ENCODE measurements around the gene UBTD2.
A peak's percentile ranks its signal among the peaks of the same experiment; 100 is the strongest.

The UBTD2 gene, protein sequence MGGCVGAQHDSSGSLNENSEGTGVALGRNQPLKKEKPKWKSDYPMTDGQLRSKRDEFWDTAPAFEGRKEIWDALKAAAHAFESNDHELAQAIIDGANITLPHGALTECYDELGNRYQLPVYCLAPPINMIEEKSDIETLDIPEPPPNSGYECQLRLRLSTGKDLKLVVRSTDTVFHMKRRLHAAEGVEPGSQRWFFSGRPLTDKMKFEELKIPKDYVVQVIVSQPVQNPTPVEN

DNA sequence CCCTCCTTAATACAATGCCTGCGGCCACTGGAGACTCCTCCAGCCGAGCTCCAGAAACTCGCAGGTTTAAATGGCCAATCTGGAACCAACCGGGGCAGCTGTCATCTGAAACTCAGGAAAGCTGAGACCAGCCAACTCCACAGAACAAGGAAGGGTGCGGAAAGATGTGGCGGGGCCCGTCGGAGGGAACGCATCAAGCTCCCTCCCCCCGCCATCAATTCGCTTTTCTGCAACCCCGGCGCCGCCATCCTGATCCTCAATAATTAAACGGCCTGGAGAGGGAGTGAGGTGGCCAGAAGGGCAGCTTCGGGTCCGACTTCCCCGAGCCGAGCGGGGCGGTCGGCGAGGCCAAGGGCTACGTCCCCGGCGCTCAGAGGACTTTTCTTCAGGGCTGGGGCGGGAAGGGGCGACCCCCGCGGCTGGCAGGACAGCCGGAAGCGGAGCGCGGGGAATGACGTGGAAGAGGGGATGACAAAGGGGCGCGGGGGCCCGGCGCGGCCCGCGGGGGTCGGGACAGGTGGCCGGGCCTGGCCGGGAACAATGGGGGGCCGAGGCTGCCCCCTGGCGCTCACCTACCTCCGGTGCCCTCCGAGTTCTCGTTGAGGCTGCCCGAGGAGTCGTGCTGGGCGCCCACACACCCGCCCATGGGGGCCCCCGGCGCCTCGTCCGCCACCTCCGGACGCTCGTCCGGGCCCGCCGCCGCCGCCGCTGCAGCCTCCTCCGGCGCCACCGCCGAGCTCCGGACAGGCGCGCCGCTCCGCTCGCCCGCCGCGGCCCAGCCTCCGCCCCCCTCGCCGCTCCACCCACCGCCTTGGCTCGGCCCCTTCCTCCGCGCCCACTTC, at the start of gene UBTD2:
Gene UBTD2, minus strand, starts transcription at position 745 of the 842 bp plus-strand sequence. Its CDS starts 99 bp downstream, at position 646.
- H3K27ac ChIP-seq (ENCODE audit: extremely low read depth, low read depth, low read length) = peak within 1 kb of the TSS; percentile 94
- H3K4me3 ChIP-seq (ENCODE audit: low read depth, low read length) = peak within 1 kb of the TSS; percentile 93
- ChIA-PET CTCF (interaction anchor here (0.6 to 2.1 kb wide), 14 partner anchors 8 to 1752 kb away, joined by 3 to 7 read pairs (median 3); no protein-coding TSS in a partner anchor), POLR2A (interaction anchor here (0.6 to 2.2 kb wide), 8 partner anchors 10 to 276 kb away, joined by 3 to 18 read pairs (median 3); partner anchors contain the start of genes FBXW11 and STK10)
- peaks cover 18% of the 10 kb centered on the region for H3K4me1 ChIP-seq (ENCODE audit: control insufficient read depth, insufficient read depth, low read length)
- peaks cover 0 to 4% of the 10 kb centered on the region in 2 experiments; a peak in 2 of 3 replicates for H3K36me3 ChIP-seq (ENCODE audit: control insufficient read depth in 2 of 2, insufficient read depth in 1 of 2, low read length in 2 of 2)
- no peaks in the 10 kb centered on the region for H3K9me3 ChIP-seq (ENCODE audit: control insufficient read depth, insufficient read depth, low read depth, low read length)
- TF ChIP-seq, protein P1, sequence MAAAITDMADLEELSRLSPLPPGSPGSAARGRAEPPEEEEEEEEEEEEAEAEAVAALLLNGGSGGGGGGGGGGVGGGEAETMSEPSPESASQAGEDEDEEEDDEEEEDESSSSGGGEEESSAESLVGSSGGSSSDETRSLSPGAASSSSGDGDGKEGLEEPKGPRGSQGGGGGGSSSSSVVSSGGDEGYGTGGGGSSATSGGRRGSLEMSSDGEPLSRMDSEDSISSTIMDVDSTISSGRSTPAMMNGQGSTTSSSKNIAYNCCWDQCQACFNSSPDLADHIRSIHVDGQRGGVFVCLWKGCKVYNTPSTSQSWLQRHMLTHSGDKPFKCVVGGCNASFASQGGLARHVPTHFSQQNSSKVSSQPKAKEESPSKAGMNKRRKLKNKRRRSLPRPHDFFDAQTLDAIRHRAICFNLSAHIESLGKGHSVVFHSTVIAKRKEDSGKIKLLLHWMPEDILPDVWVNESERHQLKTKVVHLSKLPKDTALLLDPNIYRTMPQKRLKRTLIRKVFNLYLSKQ (tag by site-specific recombination; IDR thresholded peaks at IDR 0.05; ENCODE audit: borderline replicate concordance) = no peak
- TF ChIP-seq, protein P2, sequence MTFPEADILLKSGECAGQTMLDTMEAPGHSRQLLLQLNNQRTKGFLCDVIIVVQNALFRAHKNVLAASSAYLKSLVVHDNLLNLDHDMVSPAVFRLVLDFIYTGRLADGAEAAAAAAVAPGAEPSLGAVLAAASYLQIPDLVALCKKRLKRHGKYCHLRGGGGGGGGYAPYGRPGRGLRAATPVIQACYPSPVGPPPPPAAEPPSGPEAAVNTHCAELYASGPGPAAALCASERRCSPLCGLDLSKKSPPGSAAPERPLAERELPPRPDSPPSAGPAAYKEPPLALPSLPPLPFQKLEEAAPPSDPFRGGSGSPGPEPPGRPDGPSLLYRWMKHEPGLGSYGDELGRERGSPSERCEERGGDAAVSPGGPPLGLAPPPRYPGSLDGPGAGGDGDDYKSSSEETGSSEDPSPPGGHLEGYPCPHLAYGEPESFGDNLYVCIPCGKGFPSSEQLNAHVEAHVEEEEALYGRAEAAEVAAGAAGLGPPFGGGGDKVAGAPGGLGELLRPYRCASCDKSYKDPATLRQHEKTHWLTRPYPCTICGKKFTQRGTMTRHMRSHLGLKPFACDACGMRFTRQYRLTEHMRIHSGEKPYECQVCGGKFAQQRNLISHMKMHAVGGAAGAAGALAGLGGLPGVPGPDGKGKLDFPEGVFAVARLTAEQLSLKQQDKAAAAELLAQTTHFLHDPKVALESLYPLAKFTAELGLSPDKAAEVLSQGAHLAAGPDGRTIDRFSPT (tag by site-specific recombination; IDR thresholded peaks at IDR 0.05) = no peak; the same call in 1 of the 2 replicates
- TF ChIP-seq ZNF548 (tag by site-specific recombination; IDR thresholded peaks at IDR 0.05) (no peak), ZNF433 (tag by site-specific recombination; IDR thresholded peaks at IDR 0.05; ENCODE audit: low read depth) (no peak), HOXA7 (CRISPR knock-in tag; IDR thresholded peaks at IDR 0.05; ENCODE audit: borderline replicate concordance) (no peak), RBAK (tag by site-specific recombination; IDR thresholded peaks at IDR 0.05) (no peak), ZNF530 (tag by site-specific recombination; IDR thresholded peaks at IDR 0.05; ENCODE audit: low read depth) (no peak), HOXD13 (CRISPR knock-in tag; IDR thresholded peaks at IDR 0.05; ENCODE audit: borderline replicate concordance) (no peak), TRIM28 (IDR thresholded peaks at IDR 0.05; ENCODE audit: borderline replicate concordance, low read length) (no peak), TCF7L2 (IDR thresholded peaks at IDR 0.05; ENCODE audit: borderline replicate concordance, low read depth, low read length) (no peak), ZSCAN30 (tag by site-specific recombination; IDR thresholded peaks at IDR 0.05) (peak; percentile 91; the same call in 1 of the 2 replicates), ZNF529 (tag by site-specific recombination; IDR thresholded peaks at IDR 0.05; ENCODE audit: insufficient replicate concordance) (no peak), WT1 (tag by site-specific recombination; IDR thresholded peaks at IDR 0.05) (no peak), ZNF23 (tag by site-specific recombination; IDR thresholded peaks at IDR 0.05; ENCODE audit: borderline replicate concordance) (no peak), ZNF335 (tag by site-specific recombination; conservative IDR thresholded peaks at IDR 0.05) (peak; percentile 79)
- TF ChIP-seq, protein P3, sequence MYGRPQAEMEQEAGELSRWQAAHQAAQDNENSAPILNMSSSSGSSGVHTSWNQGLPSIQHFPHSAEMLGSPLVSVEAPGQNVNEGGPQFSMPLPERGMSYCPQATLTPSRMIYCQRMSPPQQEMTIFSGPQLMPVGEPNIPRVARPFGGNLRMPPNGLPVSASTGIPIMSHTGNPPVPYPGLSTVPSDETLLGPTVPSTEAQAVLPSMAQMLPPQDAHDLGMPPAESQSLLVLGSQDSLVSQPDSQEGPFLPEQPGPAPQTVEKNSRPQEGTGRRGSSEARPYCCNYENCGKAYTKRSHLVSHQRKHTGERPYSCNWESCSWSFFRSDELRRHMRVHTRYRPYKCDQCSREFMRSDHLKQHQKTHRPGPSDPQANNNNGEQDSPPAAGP (tag by site-specific recombination; IDR thresholded peaks at IDR 0.05) = peak; percentile 60; the same call in 1 of the 2 replicates
- TF ChIP-seq, protein P4, sequence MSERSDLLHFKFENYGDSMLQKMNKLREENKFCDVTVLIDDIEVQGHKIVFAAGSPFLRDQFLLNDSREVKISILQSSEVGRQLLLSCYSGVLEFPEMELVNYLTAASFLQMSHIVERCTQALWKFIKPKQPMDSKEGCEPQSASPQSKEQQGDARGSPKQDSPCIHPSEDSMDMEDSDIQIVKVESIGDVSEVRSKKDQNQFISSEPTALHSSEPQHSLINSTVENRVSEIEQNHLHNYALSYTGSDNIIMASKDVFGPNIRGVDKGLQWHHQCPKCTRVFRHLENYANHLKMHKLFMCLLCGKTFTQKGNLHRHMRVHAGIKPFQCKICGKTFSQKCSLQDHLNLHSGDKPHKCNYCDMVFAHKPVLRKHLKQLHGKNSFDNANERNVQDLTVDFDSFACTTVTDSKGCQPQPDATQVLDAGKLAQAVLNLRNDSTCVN (tag by site-specific recombination; optimal IDR thresholded peaks at IDR 0.05) = peak; percentile 88
- TF ChIP-seq, protein P5, sequence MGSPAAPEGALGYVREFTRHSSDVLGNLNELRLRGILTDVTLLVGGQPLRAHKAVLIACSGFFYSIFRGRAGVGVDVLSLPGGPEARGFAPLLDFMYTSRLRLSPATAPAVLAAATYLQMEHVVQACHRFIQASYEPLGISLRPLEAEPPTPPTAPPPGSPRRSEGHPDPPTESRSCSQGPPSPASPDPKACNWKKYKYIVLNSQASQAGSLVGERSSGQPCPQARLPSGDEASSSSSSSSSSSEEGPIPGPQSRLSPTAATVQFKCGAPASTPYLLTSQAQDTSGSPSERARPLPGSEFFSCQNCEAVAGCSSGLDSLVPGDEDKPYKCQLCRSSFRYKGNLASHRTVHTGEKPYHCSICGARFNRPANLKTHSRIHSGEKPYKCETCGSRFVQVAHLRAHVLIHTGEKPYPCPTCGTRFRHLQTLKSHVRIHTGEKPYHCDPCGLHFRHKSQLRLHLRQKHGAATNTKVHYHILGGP (tag by site-specific recombination; IDR thresholded peaks at IDR 0.05) = no peak
- TF ChIP-seq, protein P6, sequence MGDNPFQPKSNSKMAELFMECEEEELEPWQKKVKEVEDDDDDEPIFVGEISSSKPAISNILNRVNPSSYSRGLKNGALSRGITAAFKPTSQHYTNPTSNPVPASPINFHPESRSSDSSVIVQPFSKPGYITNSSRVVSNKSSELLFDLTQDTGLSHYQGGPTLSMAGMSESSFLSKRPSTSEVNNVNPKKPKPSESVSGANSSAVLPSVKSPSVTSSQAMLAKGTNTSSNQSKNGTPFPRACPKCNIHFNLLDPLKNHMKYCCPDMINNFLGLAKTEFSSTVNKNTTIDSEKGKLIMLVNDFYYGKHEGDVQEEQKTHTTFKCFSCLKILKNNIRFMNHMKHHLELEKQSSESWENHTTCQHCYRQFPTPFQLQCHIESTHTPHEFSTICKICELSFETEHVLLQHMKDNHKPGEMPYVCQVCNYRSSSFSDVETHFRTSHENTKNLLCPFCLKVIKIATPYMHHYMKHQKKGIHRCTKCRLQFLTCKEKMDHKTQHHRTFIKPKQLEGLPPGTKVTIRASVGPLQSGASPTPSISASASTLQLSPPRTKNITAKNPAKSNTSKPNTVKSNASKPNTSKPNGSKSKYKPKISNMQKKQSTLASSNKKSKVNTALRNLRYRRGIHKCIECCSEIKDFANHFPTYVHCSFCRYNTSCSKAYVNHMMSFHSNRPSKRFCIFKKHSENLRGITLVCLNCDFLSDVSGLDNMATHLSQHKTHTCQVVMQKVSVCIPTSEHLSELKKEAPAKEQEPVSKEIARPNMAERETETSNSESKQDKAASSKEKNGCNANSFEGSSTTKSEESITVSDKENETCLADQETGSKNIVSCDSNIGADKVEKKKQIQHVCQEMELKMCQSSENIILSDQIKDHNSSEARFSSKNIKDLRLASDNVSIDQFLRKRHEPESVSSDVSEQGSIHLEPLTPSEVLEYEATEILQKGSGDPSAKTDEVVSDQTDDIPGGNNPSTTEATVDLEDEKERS (tag by site-specific recombination; IDR thresholded peaks at IDR 0.05) = no peak
- TF ChIP-seq, protein P7, sequence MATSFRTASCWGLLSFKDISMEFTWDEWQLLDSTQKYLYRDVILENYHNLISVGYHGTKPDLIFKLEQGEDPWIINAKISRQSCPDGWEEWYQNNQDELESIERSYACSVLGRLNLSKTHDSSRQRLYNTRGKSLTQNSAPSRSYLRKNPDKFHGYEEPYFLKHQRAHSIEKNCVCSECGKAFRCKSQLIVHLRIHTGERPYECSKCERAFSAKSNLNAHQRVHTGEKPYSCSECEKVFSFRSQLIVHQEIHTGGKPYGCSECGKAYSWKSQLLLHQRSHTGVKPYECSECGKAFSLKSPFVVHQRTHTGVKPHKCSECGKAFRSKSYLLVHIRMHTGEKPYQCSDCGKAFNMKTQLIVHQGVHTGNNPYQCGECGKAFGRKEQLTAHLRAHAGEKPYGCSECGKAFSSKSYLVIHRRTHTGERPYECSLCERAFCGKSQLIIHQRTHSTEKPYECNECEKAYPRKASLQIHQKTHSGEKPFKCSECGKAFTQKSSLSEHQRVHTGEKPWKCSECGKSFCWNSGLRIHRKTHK (tag by site-specific recombination; IDR thresholded peaks at IDR 0.05) = no peak
